GM18520 (cell line): ENCODE results near the gene KLHL35.
"Not testable (repeated sequence)": the region's sequence is repeated elsewhere in the genome, so short reads cannot be mapped to it uniquely, and the experiment has no call there.

Experiments
- ATAC-seq: cut with Tn5 transposase; IDR thresholded peaks from one replicate; pipeline ENCODE4 v1.9.1; 2021; ENCODE audit not compliant: unreplicated experiment

Gene KLHL35

GRCh38 chr11:75426720-75427086 lies 6.3 kb downstream of the KLHL35 start:
- ATAC-seq = no peak

- ATAC-seq = no peak
Measured at GRCh38 chr11:75425422-75425821, 7.6 kb downstream of the KLHL35 start.

- ATAC-seq = no peak
Measured at GRCh38 chr11:75424396-75424795, 8.6 kb downstream of the KLHL35 start.

GRCh38 chr11:75423721-75424120 lies 9.3 kb downstream of the KLHL35 start:
- no peak for ATAC-seq

- no peak for ATAC-seq
Measured at GRCh38 chr11:75422248-75423231, 10.5 kb downstream of the KLHL35 start.

- ATAC-seq = no peak
Measured at GRCh38 chr11:75421902-75422247, 11.1 kb downstream of the KLHL35 start.

- ATAC-seq = no peak
Measured at GRCh38 chr11:75421035-75421602, 11.9 kb downstream of the KLHL35 start.

- ATAC-seq = no peak
Measured at GRCh38 chr11:75420224-75421034, 12.6 kb downstream of the KLHL35 start.

GRCh38 chr11:75413864-75414263 lies 19.1 kb downstream of the KLHL35 start:
- ATAC-seq = no peak

GRCh38 chr11:75413146-75413545 lies 19.9 kb downstream of the KLHL35 start:
- not testable (repeated sequence) for ATAC-seq

- not testable (repeated sequence) for ATAC-seq
Measured at GRCh38 chr11:75409971-75410370, 23.0 kb downstream of the KLHL35 start.

- no peak for ATAC-seq
Measured at GRCh38 chr11:75408957-75409219, 24.1 kb downstream of the KLHL35 start.

GRCh38 chr11:75406338-75406777 lies 26.6 kb downstream of the KLHL35 start:
- no peak for ATAC-seq

- no peak for ATAC-seq
Measured at GRCh38 chr11:75403983-75404658, 28.9 kb downstream of the KLHL35 start.

- no peak for ATAC-seq
Measured at GRCh38 chr11:75403037-75403436, 30.0 kb downstream of the KLHL35 start.

GRCh38 chr11:75402002-75402773 lies 30.8 kb downstream of the KLHL35 start:
- ATAC-seq = no peak

GRCh38 chr11:75400146-75400865 lies 32.7 kb downstream of the KLHL35 start:
- no peak for ATAC-seq

- peak; percentile 82 for ATAC-seq
Measured at GRCh38 chr11:75399344-75400145, 33.5 kb downstream of the KLHL35 start, which contains the start of gene RPS3. TSS of gene RPS3 (plus strand) at chr11:75399518. CDS start at chr11:75399548, 30 bp downstream.

- no peak for ATAC-seq
Measured at GRCh38 chr11:75398906-75399305, 34.1 kb downstream of the KLHL35 start.
